K562 (cell line): ENCODE data around the gene STRIP1. TPM values are rescaled to one million over a fixed set of nuclear protein-coding genes. Genes with fewer than 3 reads are reported as not detected.

ENCODE experiments used
- ARID2 ChIP-seq: fragments of 450-650 bp; IDR thresholded peaks from 2 replicates; pipeline ENCODE4 v1.6.1; 2017; ENCODE audit warnings: antibody characterized with exemption, mild to moderate bottlenecking
- BACH1 ChIP-seq: fragments of 200-800 bp; sonication (Bioruptor generic); IDR thresholded peaks from 2 replicates; pipeline ENCODE4 v1.6.1; 2016; ENCODE audit warnings: missing genetic modification characterization, missing compliant biosample characterization
- C11orf30 ChIP-seq: fragments of 450-650 bp; IDR thresholded peaks from 2 replicates; pipeline ENCODE4 v1.6.1; 2016; ENCODE audit warnings: low read depth, mild to moderate bottlenecking
- CHD1 ChIP-seq: fragments of 200-600 bp; sonication (generic); IDR thresholded peaks from one replicate; pipeline ENCODE4 v1.6.1; 2012; ENCODE audit warnings: mild to moderate bottlenecking, moderate library complexity, low read length, inconsistent platforms
- JUNB ChIP-seq: fragments of 450-650 bp; formaldehyde crosslinking; conservative IDR thresholded peaks from 2 replicates; pipeline ENCODE4 v1.4.0; 2020; ENCODE audit warnings: mild to moderate bottlenecking
- KAT7 ChIP-seq: sonication (generic); formaldehyde crosslinking; IDR thresholded peaks from 2 replicates; pipeline ENCODE4 v1.8.0; 2022; ENCODE audit warnings: missing genetic modification reagents, mild to moderate bottlenecking, borderline replicate concordance
- MAFK ChIP-seq: IDR thresholded peaks from 2 replicates; pipeline ENCODE4 v1.6.1; 2011; ENCODE audit warnings: low read length, improper control_type of control experiment
- STAT5A ChIP-seq: IDR thresholded peaks from 2 replicates; pipeline ENCODE4 v1.6.1; 2012; ENCODE audit warnings: low read length, inconsistent platforms, borderline replicate concordance
- SUPT5H ChIP-seq: fragments of 450-650 bp; IDR thresholded peaks from 2 replicates; pipeline ENCODE4 v1.6.1; 2016
- TRIM28 ChIP-seq: fragments of 450-650 bp; IDR thresholded peaks from 2 replicates; pipeline ENCODE4 v1.6.1; 2017
- XRCC5 ChIP-seq: fragments of 200-400 bp; formaldehyde crosslinking; IDR thresholded peaks from 2 replicates; pipeline ENCODE4 v1.6.1; 2017; ENCODE audit warnings: low read depth, mild to moderate bottlenecking, low read length
- ZBTB7A ChIP-seq: IDR thresholded peaks from 2 replicates; pipeline ENCODE4 v1.6.1; 2011; ENCODE audit warnings: low read depth, mild to moderate bottlenecking, low read length, moderate library complexity, borderline replicate concordance; ENCODE audit not compliant: control insufficient read depth
- ZNF57 ChIP-seq: fragments of 450-650 bp; formaldehyde crosslinking; IDR thresholded peaks from 2 replicates; pipeline ENCODE4 v1.4.0; 2020; ENCODE audit warnings: mild to moderate bottlenecking, moderate library complexity
- polyA plus RNA-seq, 8 experiments: library from polyadenylated mRNA; depleted of rRNA in 4 of 8; stranded (reverse) in 5 of 8; unstranded in 3 of 8; fragments of >200 nt; fragmentation: Nextera tagmentation in 2 of 8; fragmentation: Illumina TruSeq in 1 of 8; extraction: Ambion mirVana in 2 of 8; extraction: Trizol in 1 of 8; gene quantifications; 2 replicates each; pipeline versions ENCODE4 v1.2.1 to v1.2.3, GENCODE V29; 2011 to 2014; ENCODE audit warnings: inconsistent platforms in 1 of 8, missing spikeins in 1 of 8
- total RNA-seq, 7 experiments: library from RNA; depleted of rRNA in 6 of 7; stranded (reverse); fragments of >200 nt in 6 of 7; fragmentation: Illumina TruSeq in 2 of 7; extraction: Trizol in 2 of 7; gene quantifications; 2 replicates each; pipeline versions ENCODE4 v1.2.1 to v1.2.3, GENCODE V29; 2011 to 2021; ENCODE audit warnings: low replicate concordance in 1 of 7
- TF ChIP-seq, protein P1 (sequence below), 2 experiments: fragments of 250-450 bp in 1 of 2; fragments of 450-650 bp in 1 of 2; sonication (Bioruptor Pico) in 1 of 2; IDR thresholded peaks; 2 replicates each; pipeline versions ENCODE4 v1.6.1 to v1.8.0; 2016 to 2021; ENCODE audit warnings: mild to moderate bottlenecking in 2 of 2, moderate library complexity in 2 of 2, missing compliant biosample characterization in 1 of 2, missing genetic modification characterization in 1 of 2
- TF ChIP-seq, protein P2 (sequence below), 3 experiments: fragments of 200-800 bp in 1 of 3; sonication (Bioruptor generic) in 1 of 3; sonication (generic) in 1 of 3; formaldehyde crosslinking in 1 of 3; IDR thresholded peaks; 2 replicates each; pipeline versions ENCODE4 v1.6.1 to v1.8.0; 2016 to 2022; ENCODE audit warnings: mild to moderate bottlenecking in 2 of 3, missing compliant biosample characterization in 2 of 3, missing genetic modification characterization in 2 of 3, missing genetic modification reagents in 1 of 3
- TF ChIP-seq, protein P3 (sequence below): sonication (generic); formaldehyde crosslinking; IDR thresholded peaks from 2 replicates; pipeline ENCODE4 v1.9.0; 2022; ENCODE audit warnings: mild to moderate bottlenecking, missing genetic modification reagents
- TF ChIP-seq, protein P4 (sequence below), 2 experiments: fragments of 150-350 bp in 1 of 2; IDR thresholded peaks; 2 replicates each; pipeline ENCODE4 v1.6.1; 2012 to 2016; ENCODE audit warnings: low read depth in 2 of 2, low read length in 2 of 2, mild to moderate bottlenecking in 1 of 2, moderate library complexity in 1 of 2
- TF ChIP-seq, protein P5 (sequence below): fragments of 150-350 bp; conservative IDR thresholded peaks from 2 replicates; pipeline ENCODE4 v1.6.1; 2014; ENCODE audit warnings: low read length

Gene STRIP1
- total and polyA plus RNA-seq, 9 of the 15 experiments (the other 6 are each of a cell fraction or from before 2014, with no cell fraction given) = 9.9 to 42.3 (median 32.0) TPM

DNA sequence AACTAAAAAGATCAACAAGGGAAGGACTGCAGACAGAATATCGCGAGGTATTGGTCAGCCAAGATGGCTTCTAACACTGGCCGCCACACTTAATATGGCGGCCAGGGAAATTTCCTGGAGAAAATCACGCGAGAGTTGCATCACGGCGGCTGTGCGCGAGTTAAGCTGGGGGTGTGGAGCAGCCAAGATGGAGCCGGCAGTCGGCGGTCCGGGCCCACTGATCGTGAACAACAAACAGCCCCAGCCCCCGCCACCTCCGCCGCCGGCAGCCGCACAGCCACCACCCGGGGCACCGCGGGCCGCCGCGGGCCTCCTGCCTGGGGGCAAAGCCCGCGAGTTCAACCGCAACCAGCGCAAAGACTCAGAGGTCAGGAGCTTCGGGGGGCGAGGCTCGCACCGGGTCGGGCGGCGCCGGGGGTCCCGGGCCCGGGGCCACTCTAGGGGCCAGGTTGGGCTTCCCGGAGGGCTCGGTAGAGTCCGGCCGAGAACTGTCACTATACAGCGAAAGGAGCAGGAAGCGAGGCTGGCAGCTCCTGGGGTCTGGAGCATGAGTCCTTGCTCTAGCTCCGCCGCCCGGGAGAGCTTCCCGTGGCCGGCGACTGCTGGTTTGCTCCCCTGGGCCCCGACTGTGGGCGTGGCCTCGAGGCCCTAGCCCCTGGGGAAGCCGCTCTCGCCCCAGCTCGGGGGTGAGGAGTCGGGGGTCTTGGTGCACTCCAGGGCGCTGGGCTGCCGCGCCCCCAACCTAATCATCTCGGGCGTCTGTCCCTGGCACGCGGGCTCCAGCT is at the start of gene STRIP1 (continued):
- TF ChIP-seq, protein P1, sequence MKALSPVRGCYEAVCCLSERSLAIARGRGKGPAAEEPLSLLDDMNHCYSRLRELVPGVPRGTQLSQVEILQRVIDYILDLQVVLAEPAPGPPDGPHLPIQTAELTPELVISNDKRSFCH (CRISPR knock-in tag; IDR thresholded peaks at IDR 0.05) = no peak
- TF ChIP-seq, protein P1 (tag; IDR thresholded peaks at IDR 0.05) = peak; percentile 37; the same call in 1 of the 2 replicates
- TF ChIP-seq, protein P2, sequence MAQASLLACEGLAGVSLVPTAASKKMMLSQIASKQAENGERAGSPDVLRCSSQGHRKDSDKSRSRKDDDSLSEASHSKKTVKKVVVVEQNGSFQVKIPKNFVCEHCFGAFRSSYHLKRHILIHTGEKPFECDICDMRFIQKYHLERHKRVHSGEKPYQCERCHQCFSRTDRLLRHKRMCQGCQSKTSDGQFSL (CRISPR knock-in tag; IDR thresholded peaks at IDR 0.05) = peak; percentile 56; the same call in 1 of the 2 replicates
- TF ChIP-seq, protein P2 (tag; IDR thresholded peaks at IDR 0.05) = peak in 1 of 2 experiments; percentile 71; a peak in 1 of 4 replicates
- TF ChIP-seq ZNF57 (CRISPR knock-in tag) (no peak), STAT5A (peak; percentile 30; the same call in 1 of the 2 replicates), KAT7 (CRISPR knock-in tag) (no peak), ZBTB7A (peak; percentile 75; the same call in 1 of the 2 replicates), C11orf30 (no peak), TRIM28 (no peak), JUNB (no peak), SUPT5H (peak; percentile 80), MAFK (no peak), BACH1 (peak; percentile 78), CHD1 (peak; percentile 66), ARID2 (no peak), XRCC5 (no peak)
- TF ChIP-seq, protein P3, sequence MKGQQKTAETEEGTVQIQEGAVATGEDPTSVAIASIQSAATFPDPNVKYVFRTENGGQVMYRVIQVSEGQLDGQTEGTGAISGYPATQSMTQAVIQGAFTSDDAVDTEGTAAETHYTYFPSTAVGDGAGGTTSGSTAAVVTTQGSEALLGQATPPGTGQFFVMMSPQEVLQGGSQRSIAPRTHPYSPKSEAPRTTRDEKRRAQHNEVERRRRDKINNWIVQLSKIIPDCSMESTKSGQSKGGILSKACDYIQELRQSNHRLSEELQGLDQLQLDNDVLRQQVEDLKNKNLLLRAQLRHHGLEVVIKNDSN (CRISPR knock-in tag) = no peak
- TF ChIP-seq, protein P4, sequence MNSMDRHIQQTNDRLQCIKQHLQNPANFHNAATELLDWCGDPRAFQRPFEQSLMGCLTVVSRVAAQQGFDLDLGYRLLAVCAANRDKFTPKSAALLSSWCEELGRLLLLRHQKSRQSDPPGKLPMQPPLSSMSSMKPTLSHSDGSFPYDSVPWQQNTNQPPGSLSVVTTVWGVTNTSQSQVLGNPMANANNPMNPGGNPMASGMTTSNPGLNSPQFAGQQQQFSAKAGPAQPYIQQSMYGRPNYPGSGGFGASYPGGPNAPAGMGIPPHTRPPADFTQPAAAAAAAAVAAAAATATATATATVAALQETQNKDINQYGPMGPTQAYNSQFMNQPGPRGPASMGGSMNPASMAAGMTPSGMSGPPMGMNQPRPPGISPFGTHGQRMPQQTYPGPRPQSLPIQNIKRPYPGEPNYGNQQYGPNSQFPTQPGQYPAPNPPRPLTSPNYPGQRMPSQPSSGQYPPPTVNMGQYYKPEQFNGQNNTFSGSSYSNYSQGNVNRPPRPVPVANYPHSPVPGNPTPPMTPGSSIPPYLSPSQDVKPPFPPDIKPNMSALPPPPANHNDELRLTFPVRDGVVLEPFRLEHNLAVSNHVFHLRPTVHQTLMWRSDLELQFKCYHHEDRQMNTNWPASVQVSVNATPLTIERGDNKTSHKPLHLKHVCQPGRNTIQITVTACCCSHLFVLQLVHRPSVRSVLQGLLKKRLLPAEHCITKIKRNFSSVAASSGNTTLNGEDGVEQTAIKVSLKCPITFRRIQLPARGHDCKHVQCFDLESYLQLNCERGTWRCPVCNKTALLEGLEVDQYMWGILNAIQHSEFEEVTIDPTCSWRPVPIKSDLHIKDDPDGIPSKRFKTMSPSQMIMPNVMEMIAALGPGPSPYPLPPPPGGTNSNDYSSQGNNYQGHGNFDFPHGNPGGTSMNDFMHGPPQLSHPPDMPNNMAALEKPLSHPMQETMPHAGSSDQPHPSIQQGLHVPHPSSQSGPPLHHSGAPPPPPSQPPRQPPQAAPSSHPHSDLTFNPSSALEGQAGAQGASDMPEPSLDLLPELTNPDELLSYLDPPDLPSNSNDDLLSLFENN (IDR thresholded peaks at IDR 0.05; ENCODE audit: low read depth in 2 of 2, low read length in 2 of 2) = no peak; a peak in 1 of 4 replicates
- TF ChIP-seq, protein P5, sequence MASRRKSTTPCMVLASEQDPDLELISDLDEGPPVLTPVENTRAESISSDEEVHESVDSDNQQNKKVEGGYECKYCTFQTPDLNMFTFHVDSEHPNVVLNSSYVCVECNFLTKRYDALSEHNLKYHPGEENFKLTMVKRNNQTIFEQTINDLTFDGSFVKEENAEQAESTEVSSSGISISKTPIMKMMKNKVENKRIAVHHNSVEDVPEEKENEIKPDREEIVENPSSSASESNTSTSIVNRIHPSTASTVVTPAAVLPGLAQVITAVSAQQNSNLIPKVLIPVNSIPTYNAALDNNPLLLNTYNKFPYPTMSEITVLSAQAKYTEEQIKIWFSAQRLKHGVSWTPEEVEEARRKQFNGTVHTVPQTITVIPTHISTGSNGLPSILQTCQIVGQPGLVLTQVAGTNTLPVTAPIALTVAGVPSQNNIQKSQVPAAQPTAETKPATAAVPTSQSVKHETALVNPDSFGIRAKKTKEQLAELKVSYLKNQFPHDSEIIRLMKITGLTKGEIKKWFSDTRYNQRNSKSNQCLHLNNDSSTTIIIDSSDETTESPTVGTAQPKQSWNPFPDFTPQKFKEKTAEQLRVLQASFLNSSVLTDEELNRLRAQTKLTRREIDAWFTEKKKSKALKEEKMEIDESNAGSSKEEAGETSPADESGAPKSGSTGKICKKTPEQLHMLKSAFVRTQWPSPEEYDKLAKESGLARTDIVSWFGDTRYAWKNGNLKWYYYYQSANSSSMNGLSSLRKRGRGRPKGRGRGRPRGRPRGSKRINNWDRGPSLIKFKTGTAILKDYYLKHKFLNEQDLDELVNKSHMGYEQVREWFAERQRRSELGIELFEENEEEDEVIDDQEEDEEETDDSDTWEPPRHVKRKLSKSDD = peak; percentile 99
